Prostate gland (tissue), 2 donors: ENCODE data around the gene SEMA3A. TPM values are rescaled to one million over a fixed set of nuclear protein-coding genes. Genes with fewer than 3 reads are reported as not detected.

Experiments used
- DNase-seq: peaks from one replicate; pipeline ENCODE4 v3.0.0-alpha.2; 2019; ENCODE audit warnings: low spot score
- H3K27ac ChIP-seq, 2 donors: fragments of 200-600 bp; sonication (generic); 2 replicates each; pipeline ENCODE4 v1.5.1; 2017 to 2019
- H3K27me3 ChIP-seq: fragments of 200-600 bp; sonication (generic); replicated peaks from 2 replicates; pipeline ENCODE4 v1.5.1; 2019; ENCODE audit not compliant: insufficient read depth
- H3K36me3 ChIP-seq, 2 donors: fragments of 200-600 bp; sonication (generic); 1 replicate in 1 of 2; 2 replicates in 1 of 2; pipeline versions ENCODE4 v1.5.1 to v1.8.1; 2017 to 2019
- H3K4me1 ChIP-seq: fragments of 200-600 bp; sonication (generic); replicated peaks from 2 replicates; pipeline ENCODE4 v1.5.1; 2019
- H3K4me3 ChIP-seq, 2 donors: fragments of 200-600 bp; sonication (generic); 2 replicates each; pipeline ENCODE4 v1.5.1; 2017 to 2019
- H3K9me3 ChIP-seq: fragments of 200-600 bp; sonication (generic); 2 replicates; pipeline ENCODE4 v1.5.1; 2017
- CTCF ChIP-seq, 4 experiments: fragments of 200-600 bp in 2 of 4; fragments of 450-650 bp in 2 of 4; sonication (generic) in 2 of 4; IDR thresholded peaks; 1 replicate in 3 of 4; 2 replicates in 1 of 4; pipeline ENCODE4 v1.5.1; 2016 to 2019; ENCODE audit warnings: antibody characterized with exemption in 4 of 4, mild to moderate bottlenecking in 2 of 4, moderate library complexity in 2 of 4
- POLR2A ChIP-seq: fragments of 450-650 bp; IDR thresholded peaks from one replicate; pipeline ENCODE4 v1.6.1; 2016; ENCODE audit warnings: antibody characterized with exemption, mild to moderate bottlenecking
- POLR2AphosphoS5 ChIP-seq: sonication (generic); formaldehyde crosslinking; IDR thresholded peaks from one replicate; pipeline ENCODE4 v1.6.1; 2017; ENCODE audit warnings: antibody characterized with exemption
- WGBS: methylation state at CpG from one replicate; pipeline ENCODE4 v1.1.5; 2018; 5-methylcytosine and 5-hydroxymethylcytosine counted together
- intact Hi-C: fragments of 100-400 bp; cut with DNase I; formaldehyde crosslinking; loops from one replicate; pipeline ENCODE4 v1.14.2; 2022
- total RNA-seq, 2 donors: library from RNA; depleted of rRNA; stranded (reverse); fragments of >200 nt; gene quantifications; one replicate each; pipeline ENCODE4 v1.1.0, GENCODE V29; 2016

The SEMA3A gene
- total RNA-seq, 2 donors from 2014 or later, result 1.6 to 1.9 TPM

GRCh38 chr7:84022009-84022408, 172.6 kb downstream of the SEMA3A start:
- TF ChIP-seq CTCF (IDR thresholded peaks at IDR 0.05) (no peak), POLR2A (no peak), POLR2AphosphoS5 (no peak)
- Histone ChIP-seq H3K4me3 (no peak overlapping the region), H3K27ac (no peak overlapping the region), H3K36me3 (no peaks in the 10 kb centered on the region), H3K27me3 (no peaks in the 10 kb centered on the region), H3K9me3 (no peaks in the 10 kb centered on the region), H3K4me1 (no peaks in the 10 kb centered on the region)
- no peak for DNase-seq
- intact Hi-C loops, result no loop called here
- WGBS, result 54% methylated on average over 2 of the region's 2 CpGs

GRCh38 chr7:84021292-84021908, 173.2 kb downstream of the SEMA3A start:
- TF ChIP-seq CTCF (IDR thresholded peaks at IDR 0.05) (no peak), POLR2AphosphoS5 (no peak), POLR2A (no peak)
- no peaks in the 10 kb centered on the region for H3K9me3 ChIP-seq
- no peak for DNase-seq
- H3K36me3 ChIP-seq, result no peaks in the 10 kb centered on the region
- no peak overlapping the region for H3K27ac ChIP-seq
- H3K4me3 ChIP-seq, result no peak overlapping the region
- no peaks in the 10 kb centered on the region for H3K4me1 ChIP-seq
- intact Hi-C loops, result no loop called here
- H3K27me3 ChIP-seq, result no peaks in the 10 kb centered on the region
- WGBS, result 75% methylated on average over 6 of the region's 6 CpGs

GRCh38 chr7:84017651-84018050, 176.9 kb downstream of the SEMA3A start:
- H3K4me3 ChIP-seq, result no peak overlapping the region
- no peaks in the 10 kb centered on the region for H3K4me1 ChIP-seq
- H3K27ac ChIP-seq, result no peak overlapping the region
- H3K9me3 ChIP-seq, result no peaks in the 10 kb centered on the region
- TF ChIP-seq CTCF (IDR thresholded peaks at IDR 0.05), result no peak
- no peak for TF ChIP-seq POLR2AphosphoS5
- no peak for TF ChIP-seq POLR2A
- intact Hi-C loops, result no loop called here
- 49% methylated on average over 2 of the region's 2 CpGs for WGBS
- H3K27me3 ChIP-seq, result no peaks in the 10 kb centered on the region
- DNase-seq, result no peak
- no peaks in the 10 kb centered on the region for H3K36me3 ChIP-seq

- no peaks in the 10 kb centered on the region for H3K4me1 ChIP-seq
- TF ChIP-seq CTCF (IDR thresholded peaks at IDR 0.05) (no peak), POLR2A (no peak), POLR2AphosphoS5 (no peak)
- no peaks in the 10 kb centered on the region for H3K36me3 ChIP-seq
- no peak overlapping the region for H3K27ac ChIP-seq
- no peak for DNase-seq
- no peak overlapping the region for H3K4me3 ChIP-seq
- intact Hi-C loops, result no loop called here
- no peaks in the 10 kb centered on the region for H3K9me3 ChIP-seq
- WGBS, result 96% methylated on average over 6 of the region's 6 CpGs
- H3K27me3 ChIP-seq, result no peaks in the 10 kb centered on the region
Observed at GRCh38 chr7:84013616-84014240, 180.9 kb downstream of the SEMA3A start.

- H3K4me3 ChIP-seq, result no peak overlapping the region
Observed at GRCh38 chr7:84009782-84010181, 184.8 kb downstream of the SEMA3A start.

More at GRCh38 chr7:84009782-84010181, 184.8 kb downstream of the SEMA3A start:
- no peaks in the 10 kb centered on the region for H3K9me3 ChIP-seq
- DNase-seq, result no peak
- no CpG with 5 or more reads among the region's 1 CpG for WGBS
- no peaks in the 10 kb centered on the region for H3K4me1 ChIP-seq
- no peak overlapping the region for H3K27ac ChIP-seq
- no peaks in the 10 kb centered on the region for H3K27me3 ChIP-seq
- TF ChIP-seq POLR2A, result no peak
- no peak for TF ChIP-seq POLR2AphosphoS5
- no peak for TF ChIP-seq CTCF (IDR thresholded peaks at IDR 0.05)
- intact Hi-C loops, result no loop called here
- H3K36me3 ChIP-seq, result no peaks in the 10 kb centered on the region
